ENCODE results near the gene PAIP1. TPM values are rescaled to one million over a fixed set of nuclear protein-coding genes. Genes with fewer than 3 reads are reported as not detected.

The PAIP1 gene, protein sequence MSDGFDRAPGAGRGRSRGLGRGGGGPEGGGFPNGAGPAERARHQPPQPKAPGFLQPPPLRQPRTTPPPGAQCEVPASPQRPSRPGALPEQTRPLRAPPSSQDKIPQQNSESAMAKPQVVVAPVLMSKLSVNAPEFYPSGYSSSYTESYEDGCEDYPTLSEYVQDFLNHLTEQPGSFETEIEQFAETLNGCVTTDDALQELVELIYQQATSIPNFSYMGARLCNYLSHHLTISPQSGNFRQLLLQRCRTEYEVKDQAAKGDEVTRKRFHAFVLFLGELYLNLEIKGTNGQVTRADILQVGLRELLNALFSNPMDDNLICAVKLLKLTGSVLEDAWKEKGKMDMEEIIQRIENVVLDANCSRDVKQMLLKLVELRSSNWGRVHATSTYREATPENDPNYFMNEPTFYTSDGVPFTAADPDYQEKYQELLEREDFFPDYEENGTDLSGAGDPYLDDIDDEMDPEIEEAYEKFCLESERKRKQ
- total RNA-seq (65.0 TPM), polyA plus RNA-seq (ENCODE audit: insufficient read depth, low read depth, low replicate concordance) (75.8 TPM)
- long read RNA-seq, donor 1, transcript PAIP1-203 (11 exons, 1,734 nt), result minor isoform, 11 of 36 reads
- long read RNA-seq, donor 1, transcript PAIP1-201 (11 exons, 2,782 nt), result major isoform, 25 of 36 reads
- long read RNA-seq, donor 1, partial matches to known transcripts, result 0 of 36 reads
- long read RNA-seq, donor 1, other reads (novel, unspliced or antisense), result 0 of 36 reads
- long read RNA-seq, donor 2, transcript PAIP1-201 (11 exons, 2,782 nt), result major isoform, 23 of 53 reads
- long read RNA-seq, donor 2, transcript PAIP1-203 (11 exons, 1,734 nt), result minor isoform, 13 of 53 reads
- long read RNA-seq, donor 2, partial matches to known transcripts, result 15 of 53 reads
- long read RNA-seq, donor 2, other reads (novel, unspliced or antisense), result 0 of 53 reads
- long read RNA-seq, donor 3, transcript PAIP1-201 (11 exons, 2,782 nt), result major isoform, 20 of 39 reads
- long read RNA-seq, donor 3, transcript PAIP1-203 (11 exons, 1,734 nt), result minor isoform, 15 of 39 reads
- long read RNA-seq, donor 3, partial matches to known transcripts, result 0 of 39 reads
- long read RNA-seq, donor 3, other reads (novel, unspliced or antisense), result 0 of 39 reads
- long read RNA-seq, donor 4, transcript PAIP1-203 (11 exons, 1,734 nt), result minor isoform, 16 of 41 reads
- long read RNA-seq, donor 4, transcript PAIP1-201 (11 exons, 2,782 nt), result major isoform, 23 of 41 reads
- long read RNA-seq, donor 4, partial matches to known transcripts, result 0 of 41 reads
- long read RNA-seq, donor 4, other reads (novel, unspliced or antisense), result 0 of 41 reads
- long read RNA-seq, donor 5, partial matches to known transcripts, result 0 of 1 reads
- long read RNA-seq, donor 5, other reads (novel, unspliced or antisense), result 0 of 1 reads
- long read RNA-seq, donor 6, transcript PAIP1-203 (11 exons, 1,734 nt), result minor isoform, 19 of 60 reads
- long read RNA-seq, donor 6, transcript PAIP1-202 (11 exons, 1,814 nt), result minor isoform, 7 of 60 reads
- long read RNA-seq, donor 6, transcript PAIP1-201 (11 exons, 2,782 nt), result major isoform, 27 of 60 reads
- long read RNA-seq, donor 6, partial matches to known transcripts, result 7 of 60 reads
- long read RNA-seq, donor 6, other reads (novel, unspliced or antisense), result 0 of 60 reads
- long read RNA-seq, donor 7, transcript PAIP1-203 (11 exons, 1,734 nt), result minor isoform, 35 of 112 reads
- long read RNA-seq, donor 7, transcript PAIP1-201 (11 exons, 2,782 nt), result major isoform, 57 of 112 reads
- long read RNA-seq, donor 7, partial matches to known transcripts, result 6 of 112 reads
- long read RNA-seq, donor 7, other reads (novel, unspliced or antisense), result 13 of 112 reads
- long read RNA-seq, donor 8, transcript PAIP1-203 (11 exons, 1,734 nt), result minor isoform, 13 of 42 reads
- long read RNA-seq, donor 8, transcript PAIP1-201 (11 exons, 2,782 nt), result major isoform, 24 of 42 reads
- long read RNA-seq, donor 8, partial matches to known transcripts, result 5 of 42 reads
- long read RNA-seq, donor 8, other reads (novel, unspliced or antisense), result 0 of 42 reads
- long read RNA-seq, donor 9, transcript PAIP1-201 (11 exons, 2,782 nt), result major isoform, 12 of 20 reads
- long read RNA-seq, donor 9, transcript PAIP1-203 (11 exons, 1,734 nt), result minor isoform, 8 of 20 reads
- long read RNA-seq, donor 9, partial matches to known transcripts, result 0 of 20 reads
- long read RNA-seq, donor 9, other reads (novel, unspliced or antisense), result 0 of 20 reads
- long read RNA-seq, donor 10, transcript PAIP1-201 (11 exons, 2,782 nt), result major isoform, 19 of 39 reads
- long read RNA-seq, donor 10, transcript PAIP1-203 (11 exons, 1,734 nt), result minor isoform, 8 of 39 reads
- long read RNA-seq, donor 10, partial matches to known transcripts, result 11 of 39 reads
- long read RNA-seq, donor 10, other reads (novel, unspliced or antisense), result 0 of 39 reads

- TF ChIP-seq, protein P1, sequence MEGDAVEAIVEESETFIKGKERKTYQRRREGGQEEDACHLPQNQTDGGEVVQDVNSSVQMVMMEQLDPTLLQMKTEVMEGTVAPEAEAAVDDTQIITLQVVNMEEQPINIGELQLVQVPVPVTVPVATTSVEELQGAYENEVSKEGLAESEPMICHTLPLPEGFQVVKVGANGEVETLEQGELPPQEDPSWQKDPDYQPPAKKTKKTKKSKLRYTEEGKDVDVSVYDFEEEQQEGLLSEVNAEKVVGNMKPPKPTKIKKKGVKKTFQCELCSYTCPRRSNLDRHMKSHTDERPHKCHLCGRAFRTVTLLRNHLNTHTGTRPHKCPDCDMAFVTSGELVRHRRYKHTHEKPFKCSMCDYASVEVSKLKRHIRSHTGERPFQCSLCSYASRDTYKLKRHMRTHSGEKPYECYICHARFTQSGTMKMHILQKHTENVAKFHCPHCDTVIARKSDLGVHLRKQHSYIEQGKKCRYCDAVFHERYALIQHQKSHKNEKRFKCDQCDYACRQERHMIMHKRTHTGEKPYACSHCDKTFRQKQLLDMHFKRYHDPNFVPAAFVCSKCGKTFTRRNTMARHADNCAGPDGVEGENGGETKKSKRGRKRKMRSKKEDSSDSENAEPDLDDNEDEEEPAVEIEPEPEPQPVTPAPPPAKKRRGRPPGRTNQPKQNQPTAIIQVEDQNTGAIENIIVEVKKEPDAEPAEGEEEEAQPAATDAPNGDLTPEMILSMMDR (IDR thresholded peaks at IDR 0.05; ENCODE audit: borderline replicate concordance, extremely low read depth, insufficient read depth), result peak; percentile 47
- DNase-seq (peak; percentile 86 to 95 (median 91)), FAIRE-seq (no peak)
- peak within 1 kb of the TSS; percentile 73 to 95 (median 92) for H3K4me3 ChIP-seq (ENCODE audit: low read length in 3 of 3)
- H3K27ac ChIP-seq (ENCODE audit: low read depth in 2 of 2, low read length in 2 of 2), result peak within 1 kb of the TSS; percentile 88 to 92
- no peaks in the 10 kb centered on the region for H3K9me3 ChIP-seq (ENCODE audit: control insufficient read depth in 2 of 3, insufficient read depth in 1 of 3, low read length in 3 of 3)
- peaks cover 0 to 8% (median 5%) of the 10 kb centered on the region in 3 donors for H3K36me3 ChIP-seq (ENCODE audit: control insufficient read depth in 2 of 3, insufficient read depth in 3 of 3, low read length in 3 of 3)
- intact Hi-C loops (cut with DNase I), result no loop called here
- H3K9ac ChIP-seq (ENCODE audit: low read length in 3 of 3), result peak within 1 kb of the TSS; percentile 70 to 91 (median 88)
- peaks cover 0 to 22% (median 6%) of the 10 kb centered on the region in 3 donors for H3K4me1 ChIP-seq (ENCODE audit: control insufficient read depth in 2 of 3, insufficient read depth in 2 of 3, low read depth in 1 of 3, low read length in 3 of 3)
- no peaks in the 10 kb centered on the region for H3K27me3 ChIP-seq (ENCODE audit: control insufficient read depth, insufficient read depth, low read length)
These were observed at the start of gene PAIP1 for GRCh38 chr5:43556857-43557542. Gene PAIP1 (minus strand): TSS chr5:43557077. CDS start chr5:43556846, 231 bp downstream.

GRCh38 chr5:43606351-43606750, 49.5 kb upstream of the PAIP1 start:
- no peak for DNase-seq
- TF ChIP-seq, protein P1 (IDR thresholded peaks at IDR 0.05; ENCODE audit: borderline replicate concordance, extremely low read depth, insufficient read depth), result no peak
- no peak for FAIRE-seq
- no peaks in the 10 kb centered on the region for H3K9me3 ChIP-seq (ENCODE audit: control insufficient read depth in 2 of 3, insufficient read depth in 1 of 3, low read length in 3 of 3)
- H3K27ac ChIP-seq (ENCODE audit: low read depth in 2 of 2, low read length in 2 of 2), result no peak overlapping the region
- peaks cover 0 to 7% (median 3%) of the 10 kb centered on the region in 3 donors for H3K4me1 ChIP-seq (ENCODE audit: control insufficient read depth in 2 of 3, insufficient read depth in 2 of 3, low read depth in 1 of 3, low read length in 3 of 3)
- no peak overlapping the region for H3K9ac ChIP-seq (ENCODE audit: low read length in 3 of 3)
- no peaks in the 10 kb centered on the region for H3K27me3 ChIP-seq (ENCODE audit: control insufficient read depth, insufficient read depth, low read length)
- H3K4me3 ChIP-seq (ENCODE audit: low read length in 3 of 3), result no peak overlapping the region
- intact Hi-C loops (cut with DNase I), result no loop called here
- H3K36me3 ChIP-seq (ENCODE audit: control insufficient read depth in 2 of 3, insufficient read depth in 3 of 3, low read length in 3 of 3), result peaks cover 4 to 12% (median 7%) of the 10 kb centered on the region in 3 donors

Measured in kidney (tissue), 22 donors.